Lung (tissue), 12 donors: ENCODE data around the gene COL9A2. TPM values are rescaled to one million over a fixed set of nuclear protein-coding genes. Genes with fewer than 3 reads are reported as not detected.
A peak's percentile ranks its signal among the peaks of the same experiment; 100 is the strongest.

Source experiments
- ATAC-seq: fragments of 200-7000 bp; cut with Tn5 transposase; one replicate; pipeline ENCODE4 v1.9.1; 2020; ENCODE audit warnings: moderate number of reproducible peaks; ENCODE audit not compliant: insufficient read depth, low FRiP score
- DNase-seq, 3 donors: peaks; one replicate each; pipeline ENCODE4 v3.0.0-alpha.2; 2013 to 2017
- H3K27ac ChIP-seq, 2 donors: one replicate each; pipeline ENCODE4 v1.5.1; 2013; ENCODE audit warnings: mild to moderate bottlenecking in 2 of 2, moderate library complexity in 2 of 2, control low read depth in 1 of 2, inconsistent platforms in 1 of 2, low read depth in 1 of 2, low read length in 1 of 2
- H3K27me3 ChIP-seq, 3 donors: one replicate each; pipeline ENCODE4 v1.5.1; 2013; ENCODE audit warnings: low read length in 2 of 3; ENCODE audit not compliant: control insufficient read depth in 3 of 3, insufficient read depth in 3 of 3
- H3K36me3 ChIP-seq, 4 donors: one replicate each; pipeline ENCODE4 v1.5.1; 2013; ENCODE audit warnings: low read length in 4 of 4, mild to moderate bottlenecking in 1 of 4, moderate library complexity in 1 of 4; ENCODE audit not compliant: control insufficient read depth in 4 of 4, insufficient read depth in 4 of 4
- H3K4me1 ChIP-seq, 5 donors: one replicate each; pipeline ENCODE4 v1.5.1; 2013; ENCODE audit warnings: low read length in 5 of 5, mild to moderate bottlenecking in 2 of 5, moderate library complexity in 1 of 5; ENCODE audit not compliant: control insufficient read depth in 5 of 5, insufficient read depth in 5 of 5
- H3K4me3 ChIP-seq: one replicate; pipeline ENCODE4 v1.5.1; 2013; ENCODE audit warnings: mild to moderate bottlenecking, control low read depth, moderate library complexity
- H3K9ac ChIP-seq, 2 donors: one replicate each; pipeline ENCODE4 v1.5.1; 2013; ENCODE audit warnings: low read length in 2 of 2, control low read depth in 1 of 2; ENCODE audit not compliant: insufficient read depth in 1 of 2
- H3K9me3 ChIP-seq, 4 donors: one replicate each; pipeline ENCODE4 v1.5.1; 2013; ENCODE audit warnings: low read length in 3 of 4, mild to moderate bottlenecking in 1 of 4, moderate library complexity in 1 of 4; ENCODE audit not compliant: control insufficient read depth in 4 of 4, insufficient read depth in 3 of 4
- WGBS, 2 donors: extraction: QIAGEN DNeasy Blood & Tissue Kit; methylation state at CpG; one replicate each; pipeline ENCODE4 v1.1.7; 2013; 5-methylcytosine and 5-hydroxymethylcytosine counted together
- polyA plus RNA-seq, 2 donors: library from polyadenylated mRNA; stranded (reverse); fragments of 200-250 nt; gene quantifications; one replicate each; pipeline ENCODE4 v1.2.1, GENCODE V29; 2013
- total RNA-seq, 2 donors: library from RNA; depleted of rRNA in 1 of 2; stranded (reverse); fragments of >200 nt in 1 of 2; gene quantifications; one replicate each; pipeline ENCODE4 v1.2.1, GENCODE V29; 2014 to 2021
- TF ChIP-seq, protein P1 (sequence below): IDR thresholded peaks from 2 replicates; pipeline ENCODE4 v1.5.1; 2012; ENCODE audit warnings: mild to moderate bottlenecking; ENCODE audit errors: control extremely low read depth, extremely low read depth
- donor health status: control.
- donor health status: control.
- donor health status: Bipolar disorder and iron deficiency.
- donor health status: healthy.
- donor health status: DM: yes; HTN: yes; CAD: no.

Gene COL9A2
- total and polyA plus RNA-seq, 4 donors = 3.7 to 16.0 (median 9.4) TPM

DNA sequence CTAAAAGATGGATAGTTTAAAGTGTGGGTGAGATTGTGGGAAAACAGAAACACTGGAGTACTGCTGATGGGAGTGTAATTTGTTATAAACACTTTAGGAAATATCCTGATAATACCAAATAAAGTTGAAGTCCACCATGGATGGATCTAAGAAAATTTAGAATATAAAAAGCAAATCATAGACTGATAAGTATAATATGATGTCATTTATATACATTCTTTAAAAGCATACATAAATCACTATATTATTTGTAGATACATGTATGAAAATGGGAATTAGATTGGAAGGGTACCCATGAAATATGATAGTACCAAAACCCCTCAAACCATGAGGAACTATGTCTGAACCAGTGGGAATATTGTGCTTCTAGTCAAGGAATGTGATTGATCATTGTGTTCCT lies 51.2 kb downstream of the COL9A2 start:
- TF ChIP-seq, protein P1, sequence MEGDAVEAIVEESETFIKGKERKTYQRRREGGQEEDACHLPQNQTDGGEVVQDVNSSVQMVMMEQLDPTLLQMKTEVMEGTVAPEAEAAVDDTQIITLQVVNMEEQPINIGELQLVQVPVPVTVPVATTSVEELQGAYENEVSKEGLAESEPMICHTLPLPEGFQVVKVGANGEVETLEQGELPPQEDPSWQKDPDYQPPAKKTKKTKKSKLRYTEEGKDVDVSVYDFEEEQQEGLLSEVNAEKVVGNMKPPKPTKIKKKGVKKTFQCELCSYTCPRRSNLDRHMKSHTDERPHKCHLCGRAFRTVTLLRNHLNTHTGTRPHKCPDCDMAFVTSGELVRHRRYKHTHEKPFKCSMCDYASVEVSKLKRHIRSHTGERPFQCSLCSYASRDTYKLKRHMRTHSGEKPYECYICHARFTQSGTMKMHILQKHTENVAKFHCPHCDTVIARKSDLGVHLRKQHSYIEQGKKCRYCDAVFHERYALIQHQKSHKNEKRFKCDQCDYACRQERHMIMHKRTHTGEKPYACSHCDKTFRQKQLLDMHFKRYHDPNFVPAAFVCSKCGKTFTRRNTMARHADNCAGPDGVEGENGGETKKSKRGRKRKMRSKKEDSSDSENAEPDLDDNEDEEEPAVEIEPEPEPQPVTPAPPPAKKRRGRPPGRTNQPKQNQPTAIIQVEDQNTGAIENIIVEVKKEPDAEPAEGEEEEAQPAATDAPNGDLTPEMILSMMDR = no peak
- Histone ChIP-seq H3K4me3 (no peak overlapping the region), H3K36me3 (peaks cover 18 to 42% (median 24%) of the 10 kb centered on the region in 4 donors), H3K27ac (no peak overlapping the region), H3K9ac (no peak overlapping the region), H3K4me1 (peaks cover 0 to 19% (median 0%) of the 10 kb centered on the region in 5 donors), H3K27me3 (no peaks in the 10 kb centered on the region), H3K9me3 (no peaks in the 10 kb centered on the region)
- ATAC-seq = no peak
- DNase-seq = no peak

DNA sequence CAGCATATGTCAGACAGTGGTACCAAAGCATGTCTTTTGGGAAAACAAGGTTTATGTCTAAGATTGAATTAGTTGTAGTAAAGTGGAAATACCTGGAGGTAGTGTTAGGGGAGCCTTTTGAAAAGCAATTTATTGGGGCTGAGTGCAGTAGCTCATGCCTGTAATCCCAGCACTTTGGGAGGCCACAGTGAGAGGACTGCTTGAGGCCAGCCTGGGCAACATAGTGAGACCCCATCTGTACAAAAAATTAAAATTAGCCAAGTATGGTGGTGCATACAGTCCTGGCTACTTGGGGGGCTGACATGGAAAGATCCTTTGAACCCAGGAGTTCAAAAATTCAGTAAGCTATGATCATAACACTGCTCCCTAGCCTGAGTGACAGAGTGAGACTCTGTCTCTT lies 51.8 kb downstream of the COL9A2 start:
- H3K36me3 ChIP-seq = peaks cover 14 to 43% (median 21%) of the 10 kb centered on the region in 4 donors
- no peaks in the 10 kb centered on the region for H3K9me3 ChIP-seq
- DNase-seq (no peak), ATAC-seq (no peak)
- no peaks in the 10 kb centered on the region for H3K27me3 ChIP-seq
- no peak overlapping the region for H3K4me3 ChIP-seq
- TF ChIP-seq, protein P1 = no peak
- no peak overlapping the region for H3K27ac ChIP-seq
- peaks cover 0 to 15% (median 0%) of the 10 kb centered on the region in 5 donors for H3K4me1 ChIP-seq
- H3K9ac ChIP-seq = no peak overlapping the region

DNA sequence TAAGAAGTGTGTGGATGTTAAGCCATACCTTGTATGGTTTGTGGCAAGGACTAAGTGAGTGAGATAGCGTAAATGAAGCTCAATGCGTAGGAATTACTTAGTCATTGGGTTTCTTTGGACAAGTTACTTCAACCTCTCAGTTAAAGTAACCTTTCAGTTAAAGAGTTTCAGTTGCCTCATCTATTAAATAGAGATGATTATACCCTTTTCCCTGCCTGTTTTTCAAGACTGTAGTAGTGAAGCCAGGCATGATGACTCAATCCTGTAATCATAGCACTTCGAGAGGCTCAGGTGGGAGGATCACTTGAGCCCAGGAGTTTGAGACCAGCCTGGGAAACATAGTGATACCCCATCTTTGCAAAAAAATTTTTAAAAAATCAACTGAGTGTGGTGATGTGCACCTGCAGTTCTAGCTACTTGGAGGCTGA lies 52.7 kb downstream of the COL9A2 start:
- Histone ChIP-seq H3K4me3 (no peak overlapping the region), H3K9ac (no peak overlapping the region), H3K27ac (no peak overlapping the region), H3K27me3 (no peaks in the 10 kb centered on the region), H3K4me1 (peaks cover 0 to 18% (median 3%) of the 10 kb centered on the region in 5 donors), H3K9me3 (no peaks in the 10 kb centered on the region), H3K36me3 (peaks cover 16 to 39% (median 20%) of the 10 kb centered on the region in 4 donors)
- DNase-seq (no peak), ATAC-seq (no peak)
- WGBS, 2 donors = 94 to 95% methylated on average over 3 of the region's 3 CpGs
- TF ChIP-seq, protein P1 = no peak

DNA sequence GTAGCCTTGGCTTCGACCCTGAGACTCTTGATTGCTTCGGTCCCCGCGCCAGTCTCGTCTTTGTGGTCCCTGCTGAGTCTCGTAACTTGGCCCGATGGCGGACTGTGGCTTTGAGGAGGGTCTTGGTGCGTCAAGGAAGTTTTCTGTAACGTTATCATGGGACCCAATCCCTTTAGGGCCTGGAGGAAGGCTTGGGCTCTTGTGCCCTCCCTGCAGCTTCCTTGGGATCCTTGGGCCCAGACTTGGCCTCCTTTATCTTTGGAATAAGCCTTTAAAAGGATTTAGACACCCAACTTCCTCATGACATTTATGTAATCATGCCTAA lies 58.7 kb downstream of the COL9A2 start:
- peaks cover 4 to 17% (median 9%) of the 10 kb centered on the region in 4 donors for H3K36me3 ChIP-seq
- H3K9me3 ChIP-seq = no peaks in the 10 kb centered on the region
- peak overlapping the region; percentile 67 to 85 for H3K9ac ChIP-seq
- H3K27ac ChIP-seq = peak overlapping the region; percentile 86 to 87
- DNase-seq = no peak
- H3K4me1 ChIP-seq = peaks cover 0 to 13% (median 10%) of the 10 kb centered on the region in 5 donors
- WGBS, 2 donors = 0% methylated on average over 10 of the region's 10 CpGs
- H3K27me3 ChIP-seq = no peaks in the 10 kb centered on the region
- peak overlapping the region; percentile 99 for H3K4me3 ChIP-seq
- ATAC-seq = no peak
- TF ChIP-seq, protein P1 = no peak
